ENCODE results near the gene MTREX. TPM values are rescaled to one million over a fixed set of nuclear protein-coding genes. Genes with fewer than 3 reads are reported as not detected.

Gene MTREX
- total RNA-seq, result 10 to 100 TPM; 52.4 to 95.1 (median 60.7) TPM

DNA sequence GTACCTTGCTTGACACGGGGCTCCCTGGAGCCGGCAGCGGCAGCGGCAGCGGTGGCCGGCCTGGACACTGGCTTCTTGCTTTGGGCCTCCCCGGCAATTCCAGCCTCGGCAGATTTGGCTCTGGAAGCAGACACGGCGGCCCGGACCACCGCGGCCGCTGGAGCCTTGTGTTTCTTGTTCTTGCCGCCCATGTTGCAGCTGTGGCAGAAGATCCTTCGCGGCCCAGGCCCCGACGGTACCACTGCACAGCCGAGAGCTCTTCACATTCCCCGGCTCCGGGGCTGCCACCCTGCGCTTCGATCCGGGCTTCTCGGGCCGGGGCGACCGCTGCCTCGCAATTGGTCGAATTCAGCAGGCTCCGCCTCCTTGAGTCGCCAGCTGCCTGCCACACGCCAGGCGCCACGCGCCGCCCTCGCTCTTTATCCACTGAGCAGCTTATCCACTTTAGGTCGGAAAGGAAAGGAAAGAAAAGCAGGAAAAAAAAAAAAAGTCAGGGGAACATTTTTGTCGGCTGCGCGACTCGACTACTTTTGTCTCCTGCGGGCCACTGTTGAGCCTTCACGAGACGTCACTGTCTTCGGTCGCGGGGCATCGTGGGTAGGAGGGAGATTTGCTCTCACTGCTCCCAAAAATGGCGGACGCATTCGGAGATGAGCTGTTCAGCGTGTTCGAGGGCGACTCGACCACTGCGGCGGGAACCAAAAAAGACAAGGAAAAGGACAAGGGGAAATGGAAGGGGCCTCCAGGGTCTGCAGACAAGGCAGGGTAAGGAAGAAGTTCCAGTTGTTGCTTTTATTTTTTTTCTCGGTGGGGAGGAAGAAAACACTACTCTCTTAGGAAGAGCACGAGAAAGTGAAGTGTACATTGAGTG lies at the start of gene MTREX, which contains the start of gene DHX29:
MTREX (plus strand) TSS at position 607 of the 871 bp plus-strand sequence; CDS start at position 632, 25 bp downstream.
DHX29 (minus strand) TSS at position 312 of the 871 bp plus-strand sequence; CDS start at position 191, 121 bp downstream.
- Histone ChIP-seq H3K4me3 (peak within 1 kb of the TSS; percentile 67 to 95 (median 84)), H3K9me3 (no peaks in the 10 kb centered on the region), H3K27me3 (no peaks in the 10 kb centered on the region), H3K36me3 (peaks cover 0 to 8% (median 0%) of the 10 kb centered on the region in 3 donors), H3K27ac (peak within 1 kb of the TSS; percentile 86 to 98 (median 94)), H3K4me1 (peaks cover 0 to 71% (median 33%) of the 10 kb centered on the region in 4 donors)
- DNase-seq (ENCODE audit: low spot score in 2 of 2), result peak; percentile 80 to 89
- TF ChIP-seq EP300 (IDR thresholded peaks at IDR 0.05) (peak; percentile 48 to 92), POLR2A (IDR thresholded peaks at IDR 0.05) (peak; percentile 41 to 53)
- TF ChIP-seq, protein P1, sequence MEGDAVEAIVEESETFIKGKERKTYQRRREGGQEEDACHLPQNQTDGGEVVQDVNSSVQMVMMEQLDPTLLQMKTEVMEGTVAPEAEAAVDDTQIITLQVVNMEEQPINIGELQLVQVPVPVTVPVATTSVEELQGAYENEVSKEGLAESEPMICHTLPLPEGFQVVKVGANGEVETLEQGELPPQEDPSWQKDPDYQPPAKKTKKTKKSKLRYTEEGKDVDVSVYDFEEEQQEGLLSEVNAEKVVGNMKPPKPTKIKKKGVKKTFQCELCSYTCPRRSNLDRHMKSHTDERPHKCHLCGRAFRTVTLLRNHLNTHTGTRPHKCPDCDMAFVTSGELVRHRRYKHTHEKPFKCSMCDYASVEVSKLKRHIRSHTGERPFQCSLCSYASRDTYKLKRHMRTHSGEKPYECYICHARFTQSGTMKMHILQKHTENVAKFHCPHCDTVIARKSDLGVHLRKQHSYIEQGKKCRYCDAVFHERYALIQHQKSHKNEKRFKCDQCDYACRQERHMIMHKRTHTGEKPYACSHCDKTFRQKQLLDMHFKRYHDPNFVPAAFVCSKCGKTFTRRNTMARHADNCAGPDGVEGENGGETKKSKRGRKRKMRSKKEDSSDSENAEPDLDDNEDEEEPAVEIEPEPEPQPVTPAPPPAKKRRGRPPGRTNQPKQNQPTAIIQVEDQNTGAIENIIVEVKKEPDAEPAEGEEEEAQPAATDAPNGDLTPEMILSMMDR (IDR thresholded peaks at IDR 0.05), result peak in 1 of 5 experiments; percentile 53
- 0 to 1% methylated on average over 45 to 48 of the region's 62 CpGs for WGBS, 2 donors

DNA sequence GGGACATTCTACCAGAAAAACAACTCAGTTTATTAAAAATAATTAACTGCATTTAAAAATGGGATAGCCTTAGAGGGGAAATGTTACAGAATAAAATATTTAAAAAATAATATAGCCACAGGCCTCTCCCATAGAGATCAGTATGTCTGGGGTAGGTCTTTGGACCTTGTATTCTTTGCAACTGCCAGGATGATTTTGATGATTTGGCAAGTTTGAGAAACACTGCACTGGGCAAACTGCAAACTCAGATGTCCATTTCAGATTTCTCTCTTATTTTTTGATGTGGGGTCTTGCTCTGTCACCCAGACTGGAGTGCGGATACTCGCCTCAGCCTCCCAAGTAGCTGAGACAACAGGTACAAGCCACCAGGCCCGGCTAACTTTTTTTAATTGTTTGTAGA lies 49.5 kb upstream of the MTREX start:
- DNase-seq (ENCODE audit: low spot score in 2 of 2), result no peak
- H3K27ac ChIP-seq, result no peak overlapping the region
- TF ChIP-seq, protein P1 (IDR thresholded peaks at IDR 0.05), result no peak
- TF ChIP-seq POLR2A (IDR thresholded peaks at IDR 0.05) (no peak), EP300 (IDR thresholded peaks at IDR 0.05) (no peak)
- H3K4me3 ChIP-seq, result no peak overlapping the region
- no peaks in the 10 kb centered on the region for H3K4me1 ChIP-seq
- H3K9me3 ChIP-seq, result no peaks in the 10 kb centered on the region
- no peaks in the 10 kb centered on the region for H3K27me3 ChIP-seq
- 94 to 99% methylated on average over 3 of the region's 3 CpGs for WGBS, 2 donors
- H3K36me3 ChIP-seq, result peaks cover 0 to 88% (median 0%) of the 10 kb centered on the region in 3 donors

DNA sequence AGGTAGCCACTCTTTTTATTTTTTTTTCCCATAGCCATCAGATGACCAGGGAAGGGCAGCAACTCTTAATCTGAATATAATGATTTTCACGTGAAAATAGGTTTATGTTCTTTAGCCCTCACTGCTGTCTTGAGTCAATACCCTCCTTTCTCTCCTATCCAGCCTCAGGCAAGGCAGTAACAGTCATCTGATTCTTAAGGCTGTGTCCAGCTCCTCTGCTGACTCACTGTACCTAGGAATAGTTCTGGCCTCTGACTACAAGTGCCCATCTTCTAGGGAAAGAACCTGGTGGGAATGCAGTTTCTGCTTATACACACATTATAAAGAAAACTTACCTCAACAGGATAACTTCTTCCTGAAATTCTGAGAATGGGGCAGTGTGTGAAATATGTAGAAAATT lies 31.0 kb upstream of the MTREX start:
- Histone ChIP-seq H3K27me3 (no peaks in the 10 kb centered on the region), H3K36me3 (peaks cover 0 to 99% (median 13%) of the 10 kb centered on the region in 3 donors), H3K27ac (no peak overlapping the region), H3K4me1 (no peaks in the 10 kb centered on the region), H3K9me3 (no peaks in the 10 kb centered on the region), H3K4me3 (no peak overlapping the region)
- 67 to 78% methylated on average over 1 of the region's 1 CpG for WGBS, 2 donors
- DNase-seq (ENCODE audit: low spot score in 2 of 2), result no peak
- no peak for TF ChIP-seq POLR2A (IDR thresholded peaks at IDR 0.05)
- no peak for TF ChIP-seq EP300 (IDR thresholded peaks at IDR 0.05)

DNA sequence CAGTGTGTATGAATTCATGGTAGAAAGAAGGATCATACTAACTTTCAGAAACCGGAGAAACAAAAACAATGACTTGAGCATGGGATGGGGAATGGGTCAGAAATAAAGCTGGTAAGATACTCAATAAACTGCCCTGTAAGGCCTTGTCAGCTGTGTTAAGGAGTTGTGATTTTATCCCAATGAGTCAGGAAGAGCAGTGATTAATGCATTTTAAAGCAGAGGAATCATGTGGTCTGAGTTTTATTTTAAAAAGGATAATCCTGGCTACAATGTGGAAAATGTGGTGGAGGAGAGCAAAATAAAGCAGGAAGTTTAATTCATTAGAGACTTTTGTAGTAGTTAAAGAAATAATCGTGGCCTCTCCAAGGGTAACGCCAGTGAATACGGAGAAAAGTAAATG lies 29.0 kb upstream of the MTREX start:
- WGBS, 2 donors, result 75 to 76% methylated on average over 4 of the region's 4 CpGs

DNA sequence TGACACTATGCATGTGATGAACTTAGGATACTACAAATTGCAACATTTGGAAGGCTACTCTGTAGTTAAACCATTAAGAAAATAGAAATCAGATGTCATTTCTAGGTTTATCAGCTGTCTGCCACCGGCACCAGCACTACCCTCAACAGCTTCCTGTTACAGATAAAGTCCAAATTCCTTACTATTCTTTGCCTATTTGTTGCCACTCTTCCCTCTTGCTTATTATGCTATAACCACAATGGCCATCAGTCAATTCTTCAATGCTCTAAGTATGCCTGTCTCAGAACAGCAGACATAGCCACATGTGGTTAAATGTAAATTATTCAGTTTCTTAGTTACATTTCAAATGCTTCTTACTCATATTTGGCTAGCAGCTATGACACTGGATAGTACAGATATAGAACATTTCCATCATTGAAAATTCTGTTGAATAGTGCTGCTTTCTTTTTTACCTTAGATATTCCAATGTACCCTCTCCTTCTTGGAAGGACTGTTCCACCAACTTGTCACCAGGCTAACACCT lies 21.3 kb upstream of the MTREX start:
- 77 to 87% methylated on average over 1 of the region's 1 CpG for WGBS, 2 donors
- peaks cover 4 to 99% (median 14%) of the 10 kb centered on the region in 3 donors for H3K36me3 ChIP-seq
- H3K27ac ChIP-seq, result no peak overlapping the region
- H3K27me3 ChIP-seq, result no peaks in the 10 kb centered on the region
- TF ChIP-seq EP300 (IDR thresholded peaks at IDR 0.05), result no peak
- TF ChIP-seq, protein P1 (IDR thresholded peaks at IDR 0.05), result no peak
- TF ChIP-seq POLR2A (IDR thresholded peaks at IDR 0.05), result no peak
- DNase-seq (ENCODE audit: low spot score in 2 of 2), result no peak
- no peaks in the 10 kb centered on the region for H3K9me3 ChIP-seq
- no peaks in the 10 kb centered on the region for H3K4me1 ChIP-seq
- no peak overlapping the region for H3K4me3 ChIP-seq

More for the DNA sequence above, 29.0 kb upstream of the MTREX start:
- Histone ChIP-seq H3K4me1 (no peaks in the 10 kb centered on the region), H3K9me3 (no peaks in the 10 kb centered on the region), H3K36me3 (peaks cover 4 to 100% (median 13%) of the 10 kb centered on the region in 3 donors), H3K4me3 (no peak overlapping the region), H3K27me3 (no peaks in the 10 kb centered on the region), H3K27ac (no peak overlapping the region)
- TF ChIP-seq, protein P1 (IDR thresholded peaks at IDR 0.05), result no peak
- TF ChIP-seq POLR2A (IDR thresholded peaks at IDR 0.05) (no peak), EP300 (IDR thresholded peaks at IDR 0.05) (no peak)
- DNase-seq (ENCODE audit: low spot score in 2 of 2), result no peak

Measured in tibial nerve (tissue), 4 donors.